Loucy (cell line): ENCODE data around the gene VPS16.

Experiments used
- CTCF ChIP-seq: fragments of 200-600 bp; sonication (generic); conservative IDR thresholded peaks from 2 replicates; pipeline ENCODE4 v1.5.1; 2014; ENCODE audit warnings: mild to moderate bottlenecking, antibody characterized with exemption, low read length
- EZH2phosphoT487 ChIP-seq: fragments of 200-600 bp; IDR thresholded peaks from 2 replicates; pipeline ENCODE4 v1.6.1; 2018; ENCODE audit warnings: antibody characterized with exemption, mild to moderate bottlenecking, moderate library complexity, borderline replicate concordance

GRCh38 chr20:2829376-2829775 lies 11.2 kb upstream of the VPS16 start:
- TF ChIP-seq CTCF (no peak), EZH2phosphoT487 (no peak)
